ENCODE data around the gene SPSB3.

SPSB3 gene

DNA sequence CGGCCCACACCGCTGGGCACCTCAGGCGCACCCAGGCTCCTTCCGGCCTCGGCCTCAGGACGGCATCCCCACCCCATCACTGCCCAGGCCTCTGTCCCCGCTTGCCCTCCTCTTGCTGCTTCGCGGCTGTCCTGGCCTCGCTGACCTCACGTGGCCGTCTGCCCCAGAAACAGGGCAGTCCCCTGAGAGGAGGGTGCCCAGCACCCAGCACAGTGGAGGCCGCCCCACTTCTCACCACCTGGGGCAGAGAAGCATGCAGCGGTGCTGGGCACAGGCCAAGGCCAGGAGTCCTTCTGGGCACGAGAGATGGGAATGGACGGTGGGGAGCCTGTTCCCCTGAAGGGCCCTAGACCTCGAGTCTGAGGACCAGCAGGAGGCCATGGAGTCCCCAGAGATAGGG is 35.3 kb upstream of the SPSB3 start:
- Histone ChIP-seq H4K20me1 (ENCODE audit: control insufficient read depth, insufficient read depth, low read depth, low read length) (no peaks in the 10 kb centered on the region), H3F3A (ENCODE audit: control insufficient read depth, insufficient read depth) (no peaks in the 10 kb centered on the region), H3K27ac (ENCODE audit: low read depth, low read length) (no peak overlapping the region), H3K9me3 (ENCODE audit: control insufficient read depth, insufficient read depth, low read length) (no peaks in the 10 kb centered on the region), H3K27me3 (ENCODE audit: control insufficient read depth, low read length) (no peaks in the 10 kb centered on the region), H3K4me2 (ENCODE audit: low read length) (no peak overlapping the region), H3K36me3 (ENCODE audit: control insufficient read depth, low read length) (no peaks in the 10 kb centered on the region), H3K79me2 (ENCODE audit: control insufficient read depth, low read length) (no peaks in the 10 kb centered on the region), H3K9me2 (replicated peaks; ENCODE audit: control insufficient read depth, low read length) (no peaks in the 10 kb centered on the region), H3K4me3 (ENCODE audit: low read length) (no peak overlapping the region), H3K4me1 (ENCODE audit: control insufficient read depth, low read length) (no peaks in the 10 kb centered on the region)
- TF ChIP-seq EZH2phosphoT487 (IDR thresholded peaks at IDR 0.05; ENCODE audit: borderline replicate concordance, low read length): no peak
- TF ChIP-seq, protein P1, sequence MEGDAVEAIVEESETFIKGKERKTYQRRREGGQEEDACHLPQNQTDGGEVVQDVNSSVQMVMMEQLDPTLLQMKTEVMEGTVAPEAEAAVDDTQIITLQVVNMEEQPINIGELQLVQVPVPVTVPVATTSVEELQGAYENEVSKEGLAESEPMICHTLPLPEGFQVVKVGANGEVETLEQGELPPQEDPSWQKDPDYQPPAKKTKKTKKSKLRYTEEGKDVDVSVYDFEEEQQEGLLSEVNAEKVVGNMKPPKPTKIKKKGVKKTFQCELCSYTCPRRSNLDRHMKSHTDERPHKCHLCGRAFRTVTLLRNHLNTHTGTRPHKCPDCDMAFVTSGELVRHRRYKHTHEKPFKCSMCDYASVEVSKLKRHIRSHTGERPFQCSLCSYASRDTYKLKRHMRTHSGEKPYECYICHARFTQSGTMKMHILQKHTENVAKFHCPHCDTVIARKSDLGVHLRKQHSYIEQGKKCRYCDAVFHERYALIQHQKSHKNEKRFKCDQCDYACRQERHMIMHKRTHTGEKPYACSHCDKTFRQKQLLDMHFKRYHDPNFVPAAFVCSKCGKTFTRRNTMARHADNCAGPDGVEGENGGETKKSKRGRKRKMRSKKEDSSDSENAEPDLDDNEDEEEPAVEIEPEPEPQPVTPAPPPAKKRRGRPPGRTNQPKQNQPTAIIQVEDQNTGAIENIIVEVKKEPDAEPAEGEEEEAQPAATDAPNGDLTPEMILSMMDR (IDR thresholded peaks at IDR 0.05; ENCODE audit: low read depth, low read length, poor library complexity, severe bottlenecking): no peak

DNA sequence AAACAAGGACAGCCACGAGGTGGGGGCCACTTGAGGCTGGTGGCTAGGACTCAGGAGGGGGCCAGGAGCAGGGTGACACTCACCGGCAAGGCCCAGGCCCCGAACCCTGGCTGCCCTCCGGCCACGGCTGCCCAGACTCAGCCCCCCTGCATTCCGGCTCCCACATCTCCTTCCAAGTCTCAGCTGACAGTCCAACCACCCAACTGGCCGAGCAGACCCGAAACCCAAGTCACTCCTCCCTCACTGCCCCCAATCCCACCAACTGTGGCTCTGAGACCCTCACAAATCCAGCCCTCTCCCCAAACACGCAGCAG is 34.9 kb upstream of the SPSB3 start:
- Histone ChIP-seq H3K4me1 (ENCODE audit: control insufficient read depth, low read length) (no peaks in the 10 kb centered on the region), H3K27ac (ENCODE audit: low read depth, low read length) (no peak overlapping the region), H3K36me3 (ENCODE audit: control insufficient read depth, low read length) (no peaks in the 10 kb centered on the region), H3K9me2 (replicated peaks; ENCODE audit: control insufficient read depth, low read length) (no peaks in the 10 kb centered on the region), H3K4me2 (ENCODE audit: low read length) (no peak overlapping the region), H3K9me3 (ENCODE audit: control insufficient read depth, insufficient read depth, low read length) (no peaks in the 10 kb centered on the region), H3K27me3 (ENCODE audit: control insufficient read depth, low read length) (no peaks in the 10 kb centered on the region), H3K4me3 (ENCODE audit: low read length) (no peak overlapping the region), H3K79me2 (ENCODE audit: control insufficient read depth, low read length) (no peaks in the 10 kb centered on the region), H4K20me1 (ENCODE audit: control insufficient read depth, insufficient read depth, low read depth, low read length) (no peaks in the 10 kb centered on the region), H3F3A (ENCODE audit: control insufficient read depth, insufficient read depth) (no peaks in the 10 kb centered on the region)
- TF ChIP-seq, protein P1 (IDR thresholded peaks at IDR 0.05; ENCODE audit: low read depth, low read length, poor library complexity, severe bottlenecking): no peak
- no peak for TF ChIP-seq EZH2phosphoT487 (IDR thresholded peaks at IDR 0.05; ENCODE audit: borderline replicate concordance, low read length)

DNA sequence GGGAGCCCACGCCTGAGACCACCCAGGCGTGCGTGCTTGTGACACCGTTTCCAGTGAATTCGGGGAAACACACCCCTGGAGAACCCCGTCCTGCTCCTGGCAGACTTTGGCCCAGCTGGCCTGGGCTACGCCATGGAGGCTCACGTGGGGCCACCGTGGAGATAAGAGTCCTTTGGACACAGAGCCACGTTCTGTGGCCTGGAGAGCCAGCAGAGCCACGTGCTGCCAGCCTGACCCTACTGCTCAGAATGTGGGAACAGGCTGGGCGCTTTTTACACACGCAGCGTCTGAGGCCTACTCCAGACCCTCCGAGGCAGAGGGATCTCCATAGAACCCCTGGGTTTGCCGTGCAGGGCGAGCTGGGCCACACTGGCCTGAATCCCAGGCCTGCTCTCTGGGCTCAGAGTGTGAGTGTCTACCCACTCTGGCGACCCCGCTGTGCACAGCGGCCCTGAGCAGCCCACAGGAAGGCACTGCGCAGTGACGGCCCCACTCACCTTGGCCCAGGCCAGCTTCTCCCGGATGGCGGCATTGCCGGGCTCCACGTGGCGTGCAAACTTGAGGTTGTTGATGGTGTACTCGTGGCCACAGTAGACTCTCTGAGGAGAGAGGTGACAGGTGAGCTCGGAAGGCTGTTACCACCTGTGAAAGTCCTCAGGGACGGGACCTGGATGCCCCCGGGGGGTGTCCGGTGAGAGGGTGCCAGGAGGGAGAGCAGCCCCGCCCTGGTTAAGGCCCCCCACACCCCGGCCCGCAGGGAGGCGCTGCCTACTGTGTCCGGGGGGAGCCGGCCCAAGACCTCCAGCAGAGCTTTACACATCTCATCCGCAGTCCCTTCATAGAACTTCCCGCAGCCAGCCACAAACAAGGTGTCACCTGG is 34.3 kb upstream of the SPSB3 start:
- H3K9me2 ChIP-seq (replicated peaks; ENCODE audit: control insufficient read depth, low read length): no peaks in the 10 kb centered on the region
- H3K36me3 ChIP-seq (ENCODE audit: control insufficient read depth, low read length): no peaks in the 10 kb centered on the region
- TF ChIP-seq EZH2phosphoT487 (IDR thresholded peaks at IDR 0.05; ENCODE audit: borderline replicate concordance, low read length): no peak
- TF ChIP-seq, protein P1 (IDR thresholded peaks at IDR 0.05; ENCODE audit: low read depth, low read length, poor library complexity, severe bottlenecking): no peak

More for the DNA sequence above, 34.3 kb upstream of the SPSB3 start:
- no peak overlapping the region for H3K27ac ChIP-seq (ENCODE audit: low read depth, low read length)
- no peaks in the 10 kb centered on the region for H3K4me1 ChIP-seq (ENCODE audit: control insufficient read depth, low read length)
- H3K27me3 ChIP-seq (ENCODE audit: control insufficient read depth, low read length): no peaks in the 10 kb centered on the region
- H3K4me3 ChIP-seq (ENCODE audit: low read length): no peak overlapping the region
- no peaks in the 10 kb centered on the region for H4K20me1 ChIP-seq (ENCODE audit: control insufficient read depth, insufficient read depth, low read depth, low read length)
- H3K9me3 ChIP-seq (ENCODE audit: control insufficient read depth, insufficient read depth, low read length): no peaks in the 10 kb centered on the region
- no peak overlapping the region for H3K4me2 ChIP-seq (ENCODE audit: low read length)
- no peaks in the 10 kb centered on the region for H3F3A ChIP-seq (ENCODE audit: control insufficient read depth, insufficient read depth)
- no peaks in the 10 kb centered on the region for H3K79me2 ChIP-seq (ENCODE audit: control insufficient read depth, low read length)

All from DOHH2 (cell line).